Astrocyte of the cerebellum (primary cell): ENCODE data around the gene EIF5B.

ENCODE experiments used
- DNase-seq: peaks from one replicate; pipeline ENCODE4 v3.0.0-alpha.2; 2011; ENCODE audit warnings: low read depth
- H3K4me3 ChIP-seq: 2 replicates; pipeline ENCODE4 v1.5.1; 2011; ENCODE audit warnings: mild to moderate bottlenecking, low read depth, low read length, moderate library complexity
- in situ Hi-C: cut with HindIII; loops from 2 replicates; pipeline ENCODE4 v1.10.0; 2017; ENCODE audit warnings: low sequenced_read_pairs
- TF ChIP-seq, protein P1 (sequence below): IDR thresholded peaks from 2 replicates; pipeline ENCODE4 v1.5.1; 2012; ENCODE audit warnings: low read length, low read depth, moderate library complexity, mild to moderate bottlenecking; ENCODE audit errors: missing control alignments

EIF5B gene

DNA sequence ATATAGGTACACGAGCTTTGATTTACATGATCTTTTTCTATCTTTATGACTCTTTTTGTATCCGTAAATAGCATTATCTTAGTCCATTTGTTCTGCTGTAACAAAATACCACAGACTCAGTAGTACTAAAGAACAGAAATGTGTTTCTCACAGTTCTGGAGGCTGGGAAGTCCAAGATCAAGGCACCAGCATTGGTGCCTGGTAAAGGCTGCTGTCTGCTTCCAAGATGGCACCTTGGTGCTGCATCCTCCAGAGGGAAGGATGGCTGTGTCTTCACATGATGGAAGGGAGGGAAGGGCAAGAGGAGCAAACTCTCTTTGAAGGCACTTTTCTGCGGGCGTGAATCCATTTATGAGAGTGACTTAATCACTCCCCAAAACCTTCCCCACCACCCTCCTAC lies 36.0 kb downstream of the EIF5B start:
- in situ Hi-C loops = no loop called here
- TF ChIP-seq, protein P1, sequence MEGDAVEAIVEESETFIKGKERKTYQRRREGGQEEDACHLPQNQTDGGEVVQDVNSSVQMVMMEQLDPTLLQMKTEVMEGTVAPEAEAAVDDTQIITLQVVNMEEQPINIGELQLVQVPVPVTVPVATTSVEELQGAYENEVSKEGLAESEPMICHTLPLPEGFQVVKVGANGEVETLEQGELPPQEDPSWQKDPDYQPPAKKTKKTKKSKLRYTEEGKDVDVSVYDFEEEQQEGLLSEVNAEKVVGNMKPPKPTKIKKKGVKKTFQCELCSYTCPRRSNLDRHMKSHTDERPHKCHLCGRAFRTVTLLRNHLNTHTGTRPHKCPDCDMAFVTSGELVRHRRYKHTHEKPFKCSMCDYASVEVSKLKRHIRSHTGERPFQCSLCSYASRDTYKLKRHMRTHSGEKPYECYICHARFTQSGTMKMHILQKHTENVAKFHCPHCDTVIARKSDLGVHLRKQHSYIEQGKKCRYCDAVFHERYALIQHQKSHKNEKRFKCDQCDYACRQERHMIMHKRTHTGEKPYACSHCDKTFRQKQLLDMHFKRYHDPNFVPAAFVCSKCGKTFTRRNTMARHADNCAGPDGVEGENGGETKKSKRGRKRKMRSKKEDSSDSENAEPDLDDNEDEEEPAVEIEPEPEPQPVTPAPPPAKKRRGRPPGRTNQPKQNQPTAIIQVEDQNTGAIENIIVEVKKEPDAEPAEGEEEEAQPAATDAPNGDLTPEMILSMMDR = no peak
- no peak overlapping the region for H3K4me3 ChIP-seq
- DNase-seq = no peak

DNA sequence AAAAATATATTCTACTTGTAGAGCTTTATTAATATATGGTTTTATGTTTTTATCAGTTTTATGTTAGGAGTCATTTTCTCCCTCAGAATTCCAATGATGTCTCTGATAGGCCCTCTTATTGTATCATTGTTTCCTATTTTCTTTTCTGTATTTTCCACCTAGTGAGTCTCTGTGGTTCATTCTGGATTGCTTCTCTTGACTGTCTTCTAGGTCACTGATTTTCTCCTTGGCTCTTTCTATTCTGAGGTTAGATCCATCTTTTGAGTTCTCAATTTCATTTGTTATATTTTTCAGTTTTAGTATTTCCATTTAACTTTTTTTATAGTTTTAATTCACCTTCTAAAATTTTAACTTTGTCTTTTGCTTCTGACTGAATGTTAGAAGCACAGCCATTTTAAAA lies 37.6 kb downstream of the EIF5B start:
- no peak for DNase-seq
- no peak overlapping the region for H3K4me3 ChIP-seq
- in situ Hi-C loops = no loop called here
- TF ChIP-seq, protein P1 = no peak

DNA sequence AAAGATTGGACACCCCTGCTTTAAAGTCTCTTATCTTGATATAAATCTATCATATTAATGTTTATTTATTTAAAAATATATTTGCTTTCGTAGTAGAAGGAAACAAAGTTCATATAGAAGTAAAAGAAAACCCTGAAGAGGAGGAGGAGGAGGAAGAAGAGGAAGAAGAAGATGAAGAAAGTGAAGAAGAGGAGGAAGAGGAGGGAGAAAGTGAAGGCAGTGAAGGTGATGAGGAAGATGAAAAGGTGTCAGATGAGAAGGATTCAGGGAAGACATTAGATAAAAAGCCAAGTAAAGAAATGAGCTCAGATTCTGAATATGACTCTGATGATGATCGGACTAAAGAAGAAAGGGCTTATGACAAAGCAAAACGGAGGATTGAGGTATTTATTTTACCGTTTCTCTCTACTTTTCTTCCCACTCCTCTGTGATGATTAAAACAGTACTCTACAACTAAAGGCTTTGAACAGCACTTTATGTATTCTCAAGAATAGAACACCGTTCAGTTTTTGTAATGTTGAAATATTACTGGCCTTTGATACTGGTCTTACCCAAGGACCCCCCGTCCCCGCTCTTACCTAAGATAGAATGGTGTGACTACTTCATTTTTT lies 39.2 kb downstream of the EIF5B start:
- TF ChIP-seq, protein P1 = no peak
- in situ Hi-C loops = no loop called here
- H3K4me3 ChIP-seq = no peak overlapping the region
- no peak for DNase-seq

DNA sequence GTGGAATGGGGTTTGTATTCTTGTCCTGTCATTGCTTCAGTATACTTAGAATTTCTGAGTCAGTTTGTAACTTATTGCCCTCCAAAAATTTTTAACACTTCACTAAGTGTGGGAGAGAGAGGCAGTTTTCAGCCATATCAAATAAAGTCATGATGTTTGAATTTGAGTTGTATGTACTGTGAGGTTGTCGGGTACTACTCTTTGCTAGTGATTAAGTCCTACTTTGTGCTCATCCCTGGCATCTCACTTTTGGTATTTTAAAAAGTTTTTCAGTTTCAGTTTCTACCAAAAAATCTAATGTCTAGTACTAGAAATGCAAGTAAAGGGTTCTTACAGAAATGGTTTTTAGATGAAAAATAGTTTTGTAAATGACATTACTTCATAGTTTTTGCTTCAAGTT lies 40.7 kb downstream of the EIF5B start:
- no peak overlapping the region for H3K4me3 ChIP-seq
- in situ Hi-C loops = no loop called here
- TF ChIP-seq, protein P1 = no peak
- no peak for DNase-seq

DNA sequence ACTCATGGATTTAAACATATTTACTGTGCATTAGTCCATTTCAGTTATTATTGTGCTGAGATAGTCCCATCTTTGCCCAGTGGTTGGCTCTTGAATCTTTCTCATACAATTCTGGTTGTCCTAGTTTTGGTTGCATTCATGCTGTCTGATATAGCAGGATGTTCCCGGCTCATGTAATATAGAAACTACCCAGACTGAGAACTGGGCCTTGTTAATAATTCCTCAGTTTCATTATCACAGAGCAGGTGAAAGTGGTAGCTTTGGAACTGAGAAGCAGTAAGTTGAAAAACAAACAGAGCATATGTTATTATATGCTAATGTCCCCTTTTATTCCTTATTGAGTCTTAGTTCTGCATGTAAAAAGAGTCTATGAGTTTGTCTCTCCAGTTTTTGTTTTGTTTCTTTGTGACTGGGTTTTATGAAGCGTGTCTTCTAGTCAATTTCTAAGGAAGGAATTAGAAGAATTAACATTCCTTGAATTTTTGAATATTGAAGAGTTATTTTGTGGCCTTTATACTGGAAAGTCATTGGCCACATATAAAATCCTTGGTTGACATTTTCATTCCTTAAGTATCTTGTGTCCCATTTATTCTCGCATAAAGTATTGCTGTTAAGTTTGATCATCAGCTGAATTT lies 43.3 kb downstream of the EIF5B start:
- TF ChIP-seq, protein P1 = no peak
- H3K4me3 ChIP-seq = no peak overlapping the region
- in situ Hi-C loops = no loop called here
- DNase-seq = no peak

DNA sequence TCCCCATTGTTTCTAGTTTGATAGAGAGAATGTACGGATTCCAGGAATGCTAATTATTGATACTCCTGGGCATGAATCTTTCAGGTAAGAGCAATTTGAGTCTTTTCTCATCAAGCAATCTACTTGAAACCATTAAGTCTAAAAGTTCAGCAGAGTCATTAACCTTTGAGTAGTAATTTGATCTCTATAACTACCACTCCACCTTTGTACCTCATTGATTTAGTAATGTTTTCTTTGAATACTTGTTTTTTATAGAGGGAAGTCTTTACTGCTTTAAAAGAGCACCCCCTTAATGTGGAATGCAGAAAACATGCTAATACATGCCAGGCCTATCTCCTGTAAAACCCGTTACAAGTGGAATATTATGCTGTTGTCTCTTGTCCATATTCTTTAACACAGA lies 45.0 kb downstream of the EIF5B start:
- no peak overlapping the region for H3K4me3 ChIP-seq
- TF ChIP-seq, protein P1 = no peak
- in situ Hi-C loops = no loop called here
- DNase-seq = no peak
